Mucosa of descending colon (tissue), 3 donors: ENCODE measurements around the gene DGKD. TPM values are rescaled to one million over a fixed set of nuclear protein-coding genes. Genes with fewer than 3 reads are reported as not detected.

Experiments used
- ATAC-seq: fragments of 200-7000 bp; cut with Tn5 transposase; one replicate; pipeline ENCODE4 v1.9.1; 2020; ENCODE audit warnings: mild to moderate bottlenecking, moderate library complexity
- DNase-seq, 3 donors: peaks; one replicate each; pipeline ENCODE4 v3.0.0-alpha.2; 2020
- H3K36me3 ChIP-seq: fragments of 200-600 bp; one replicate; pipeline ENCODE4 v1.8.0; 2021; ENCODE audit warnings: low read depth, mild to moderate bottlenecking
- H3K4me1 ChIP-seq: fragments of 200-600 bp; one replicate; pipeline ENCODE4 v1.8.0; 2021; ENCODE audit warnings: low read depth, mild to moderate bottlenecking
- H3K4me3 ChIP-seq: fragments of 200-600 bp; one replicate; pipeline ENCODE4 v1.8.0; 2021; ENCODE audit warnings: mild to moderate bottlenecking
- H3K9me3 ChIP-seq: fragments of 200-600 bp; one replicate; pipeline ENCODE4 v1.8.0; 2021; ENCODE audit warnings: mild to moderate bottlenecking
- intact Hi-C, 2 donors: fragments of 100-400 bp; cut with DNase I in 1 of 2; cut with micrococcal nuclease in 1 of 2; formaldehyde crosslinking; loops; one replicate each; pipeline versions ENCODE4 v1.11.0 to v1.11.1; 2022; cut with DNase I, micrococcal nuclease
- total RNA-seq, 3 donors: library from RNA; stranded (reverse); fragmentation: NEBNext Ultra II Directional in 2 of 3; extraction: Animal tissue kit (Norgen Biotek cat#: 25700) in 2 of 3; gene quantifications; one replicate each; pipeline versions ENCODE4 v1.2.1 to v1.2.4, GENCODE V29; 2021 to 2023
- TF ChIP-seq, protein P1 (sequence below): fragments of 200-600 bp; IDR thresholded peaks from one replicate; pipeline ENCODE4 v1.8.0; 2022; ENCODE audit warnings: antibody characterized with exemption, mild to moderate bottlenecking
- donor health status: DM: no; HTN: no; CAD: no; lungs with moderate emphysema.
- donor health status: DM: no; HTN: no; CAD: no.
- donor health status: DM: no; HTN: yes; CAD: no.

Gene DGKD
- total RNA-seq, 3 donors from 2014 or later, result 81.8 to 159 (median 102) TPM

GRCh38 chr2:233455006-233455405 is 100.7 kb downstream of the DGKD start:
- no peak for ATAC-seq
- TF ChIP-seq, protein P1, sequence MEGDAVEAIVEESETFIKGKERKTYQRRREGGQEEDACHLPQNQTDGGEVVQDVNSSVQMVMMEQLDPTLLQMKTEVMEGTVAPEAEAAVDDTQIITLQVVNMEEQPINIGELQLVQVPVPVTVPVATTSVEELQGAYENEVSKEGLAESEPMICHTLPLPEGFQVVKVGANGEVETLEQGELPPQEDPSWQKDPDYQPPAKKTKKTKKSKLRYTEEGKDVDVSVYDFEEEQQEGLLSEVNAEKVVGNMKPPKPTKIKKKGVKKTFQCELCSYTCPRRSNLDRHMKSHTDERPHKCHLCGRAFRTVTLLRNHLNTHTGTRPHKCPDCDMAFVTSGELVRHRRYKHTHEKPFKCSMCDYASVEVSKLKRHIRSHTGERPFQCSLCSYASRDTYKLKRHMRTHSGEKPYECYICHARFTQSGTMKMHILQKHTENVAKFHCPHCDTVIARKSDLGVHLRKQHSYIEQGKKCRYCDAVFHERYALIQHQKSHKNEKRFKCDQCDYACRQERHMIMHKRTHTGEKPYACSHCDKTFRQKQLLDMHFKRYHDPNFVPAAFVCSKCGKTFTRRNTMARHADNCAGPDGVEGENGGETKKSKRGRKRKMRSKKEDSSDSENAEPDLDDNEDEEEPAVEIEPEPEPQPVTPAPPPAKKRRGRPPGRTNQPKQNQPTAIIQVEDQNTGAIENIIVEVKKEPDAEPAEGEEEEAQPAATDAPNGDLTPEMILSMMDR, result no peak
- Histone ChIP-seq H3K4me3 (no peak overlapping the region), H3K4me1 (no peaks in the 10 kb centered on the region), H3K9me3 (no peaks in the 10 kb centered on the region), H3K36me3 (peaks cover 5% of the 10 kb centered on the region)
- intact Hi-C loops, result no loop called here
- peak in 1 of 3 donors; percentile 15 for DNase-seq

DNA sequence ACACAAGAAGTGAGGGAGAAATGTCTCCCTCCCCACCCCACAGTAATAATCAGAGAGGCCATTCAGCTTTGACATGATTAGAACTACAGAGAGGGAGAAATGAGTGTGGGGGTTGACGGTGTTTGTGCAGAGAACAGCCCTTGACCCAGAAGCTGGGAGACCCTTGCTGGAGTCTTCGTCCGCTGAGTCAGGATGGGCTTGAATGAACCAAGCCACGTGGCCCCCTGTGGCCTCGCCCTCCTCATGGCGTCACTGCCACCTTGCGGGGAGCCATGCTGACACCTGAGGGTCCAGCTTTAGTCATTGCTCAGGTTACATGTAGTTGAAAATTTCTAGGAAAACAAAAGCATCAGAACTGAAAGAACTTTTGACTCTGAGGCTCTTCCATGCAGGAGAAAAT is 101.2 kb downstream of the DGKD start:
- peaks cover 5% of the 10 kb centered on the region for H3K36me3 ChIP-seq

DNA sequence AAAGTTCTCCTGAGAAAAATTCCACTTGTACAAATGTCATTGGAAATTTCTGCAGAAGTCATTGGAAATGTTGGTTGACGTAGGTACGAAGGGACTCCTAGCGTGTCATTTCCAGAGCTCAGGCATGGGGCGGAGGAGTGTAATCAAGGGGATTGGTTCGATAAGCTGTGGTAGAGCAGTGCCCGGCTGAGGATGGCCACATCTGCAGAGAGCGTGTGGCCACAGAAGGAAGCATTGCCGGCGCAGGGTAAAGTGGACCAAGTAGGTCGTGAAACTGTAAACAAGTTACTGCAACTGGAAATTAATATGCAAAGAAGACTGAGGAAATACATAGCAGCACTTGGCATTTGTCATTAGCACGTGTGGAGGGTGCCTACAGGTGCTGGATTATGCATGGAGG is 101.8 kb downstream of the DGKD start:
- Histone ChIP-seq H3K4me3 (no peak overlapping the region), H3K9me3 (no peaks in the 10 kb centered on the region), H3K4me1 (no peaks in the 10 kb centered on the region), H3K36me3 (peaks cover 5% of the 10 kb centered on the region)
- ATAC-seq (no peak), DNase-seq (no peak)
- TF ChIP-seq, protein P1, result no peak
- intact Hi-C loops, result no loop called here

More for the DNA sequence above, 101.2 kb downstream of the DGKD start:
- TF ChIP-seq, protein P1, result no peak
- ATAC-seq (no peak), DNase-seq (no peak)
- Histone ChIP-seq H3K9me3 (no peaks in the 10 kb centered on the region), H3K4me1 (no peaks in the 10 kb centered on the region), H3K4me3 (no peak overlapping the region)
- intact Hi-C loops, result no loop called here

- TF ChIP-seq, protein P1, result no peak
- DNase-seq (peak in 2 of 3 donors; percentile 15 to 35), ATAC-seq (no peak)
- Histone ChIP-seq H3K4me1 (no peaks in the 10 kb centered on the region), H3K36me3 (peaks cover 5% of the 10 kb centered on the region), H3K9me3 (no peaks in the 10 kb centered on the region), H3K4me3 (no peak overlapping the region)
- intact Hi-C loops, result no loop called here
Measured at GRCh38 chr2:233456934-233457333, 102.6 kb downstream of the DGKD start.

DNA sequence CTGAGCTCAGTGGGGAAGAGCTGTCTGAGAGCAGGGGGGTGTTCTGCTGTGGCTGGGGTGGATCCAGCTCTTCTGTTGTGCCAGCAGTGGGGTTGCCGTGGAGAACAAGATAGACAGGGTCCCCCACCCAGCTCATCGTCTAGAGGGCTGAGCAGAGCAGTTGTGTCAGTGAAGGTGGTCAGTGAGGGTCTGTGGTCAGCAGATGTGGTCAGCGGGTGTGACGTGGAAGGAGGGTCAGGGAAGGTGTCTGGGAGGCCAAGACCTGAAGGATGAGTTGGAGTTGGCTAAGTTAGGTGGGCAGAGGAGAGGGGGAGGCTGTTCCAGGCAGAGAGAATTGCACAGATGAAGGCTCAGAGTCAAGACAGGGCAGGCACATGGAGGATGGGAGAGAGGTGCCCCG is 103.1 kb downstream of the DGKD start:
- Histone ChIP-seq H3K9me3 (no peaks in the 10 kb centered on the region), H3K36me3 (peaks cover 5% of the 10 kb centered on the region), H3K4me1 (no peaks in the 10 kb centered on the region), H3K4me3 (no peak overlapping the region)
- intact Hi-C loops, result no loop called here
- DNase-seq, result peak in 2 of 3 donors; percentile 10 to 22
- no peak for ATAC-seq
- TF ChIP-seq, protein P1, result no peak

GRCh38 chr2:233458031-233458610 is 103.8 kb downstream of the DGKD start:
- intact Hi-C loops, result no loop called here

More at GRCh38 chr2:233458031-233458610, 103.8 kb downstream of the DGKD start:
- Histone ChIP-seq H3K4me3 (no peak overlapping the region), H3K36me3 (peaks cover 5% of the 10 kb centered on the region), H3K9me3 (no peaks in the 10 kb centered on the region), H3K4me1 (no peaks in the 10 kb centered on the region)
- ATAC-seq (no peak), DNase-seq (peak in 1 of 3 donors; percentile 33)
- TF ChIP-seq, protein P1, result no peak
